Activated T-cell treated with anti-CD3 and anti-CD28 coated beads, Interleukin-2, amount 50 U/mL, for 24 hours (primary cell): ENCODE results near the gene UBE4A.

Source experiments
- DNase-seq: peaks from one replicate; pipeline ENCODE4 v3.0.0-alpha.2; 2020
- H3K27ac Mint-ChIP-seq: 2 replicates; pipeline ENCODE4 v1.8.0; 2020; ENCODE audit warnings: mild to moderate bottlenecking, mixed read lengths
- H3K27me3 Mint-ChIP-seq: 2 replicates; pipeline ENCODE4 v1.8.0; 2020; ENCODE audit warnings: mixed read lengths
- H3K36me3 Mint-ChIP-seq: 2 replicates; pipeline ENCODE4 v1.8.0; 2020; ENCODE audit warnings: low read depth, mixed read lengths
- H3K4me1 Mint-ChIP-seq: 2 replicates; pipeline ENCODE4 v1.8.0; 2020; ENCODE audit warnings: low read depth, mixed read lengths
- H3K4me3 Mint-ChIP-seq: 2 replicates; pipeline ENCODE4 v1.8.0; 2020; ENCODE audit warnings: mild to moderate bottlenecking, moderate library complexity, mixed read lengths
- H3K9me3 Mint-ChIP-seq: 2 replicates; pipeline ENCODE4 v1.8.0; 2020; ENCODE audit warnings: mixed read lengths

The UBE4A gene

GRCh38 chr11:118364956-118365615 is 5.7 kb downstream of the UBE4A start:
- peaks cover 91% of the 10 kb centered on the region for H3K36me3 Mint-ChIP-seq
- no peak for DNase-seq
- H3K4me3 Mint-ChIP-seq = no peak overlapping the region
- peak overlapping the region; percentile 53 for H3K27ac Mint-ChIP-seq
- H3K4me1 Mint-ChIP-seq = peaks cover 43% of the 10 kb centered on the region
- H3K9me3 Mint-ChIP-seq = no peaks in the 10 kb centered on the region
- H3K27me3 Mint-ChIP-seq = no peaks in the 10 kb centered on the region

DNA sequence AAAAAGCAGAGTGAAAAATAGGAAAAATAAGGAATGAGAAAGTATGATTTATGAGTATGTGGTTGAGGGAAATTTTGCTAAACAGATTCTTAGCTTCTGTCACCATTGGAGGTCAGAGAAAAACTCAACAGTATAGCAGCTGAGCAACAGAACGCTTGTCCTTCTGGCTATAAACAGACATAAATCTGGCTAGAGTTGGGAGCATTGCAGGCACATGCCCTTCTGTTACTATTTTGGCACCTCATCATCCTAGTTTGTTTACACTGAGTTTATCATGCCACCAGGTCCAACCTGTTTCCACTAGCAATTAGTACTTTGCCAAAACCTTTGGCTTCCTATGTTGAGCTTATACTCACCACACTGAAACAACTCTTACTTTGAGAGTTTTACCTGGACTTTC is 6.9 kb downstream of the UBE4A start:
- no peak for DNase-seq
- Mint-ChIP-seq H3K36me3 (peaks cover 98% of the 10 kb centered on the region), H3K4me3 (no peak overlapping the region), H3K9me3 (no peaks in the 10 kb centered on the region), H3K4me1 (peaks cover 33% of the 10 kb centered on the region), H3K27ac (peak overlapping the region; percentile 29), H3K27me3 (no peaks in the 10 kb centered on the region)

DNA sequence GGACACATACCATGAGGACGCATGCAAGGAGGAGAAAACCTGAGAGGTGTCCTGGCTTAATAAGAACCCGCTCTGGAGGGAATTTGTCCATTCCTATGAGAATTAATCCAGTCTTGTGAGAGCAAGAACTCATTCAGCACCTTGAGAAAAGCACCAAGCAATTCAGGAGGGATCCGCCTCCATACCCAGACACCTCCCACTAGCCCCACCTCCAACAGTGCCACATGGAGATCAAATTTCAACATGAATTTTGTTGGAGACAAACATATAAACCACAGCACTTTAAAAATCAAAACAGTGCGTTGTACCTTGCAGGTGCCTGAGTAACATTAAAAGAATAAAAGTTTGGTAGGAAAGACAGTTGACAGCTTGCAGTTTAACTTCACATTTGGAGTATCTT is 11.4 kb downstream of the UBE4A start:
- Mint-ChIP-seq H3K36me3 (peaks cover 99% of the 10 kb centered on the region), H3K27ac (no peak overlapping the region), H3K9me3 (no peaks in the 10 kb centered on the region), H3K4me1 (peaks cover 4% of the 10 kb centered on the region), H3K4me3 (no peak overlapping the region), H3K27me3 (no peaks in the 10 kb centered on the region)
- no peak for DNase-seq

GRCh38 chr11:118373263-118373662 is 13.9 kb downstream of the UBE4A start:
- Mint-ChIP-seq H3K27me3 (no peaks in the 10 kb centered on the region), H3K9me3 (no peaks in the 10 kb centered on the region), H3K4me1 (peaks cover 7% of the 10 kb centered on the region), H3K4me3 (no peak overlapping the region), H3K27ac (peak overlapping the region; percentile 69), H3K36me3 (peaks cover 100% of the 10 kb centered on the region)
- no peak for DNase-seq

- H3K27ac Mint-ChIP-seq = peak overlapping the region; percentile 69
- peaks cover 7% of the 10 kb centered on the region for H3K4me1 Mint-ChIP-seq
- no peaks in the 10 kb centered on the region for H3K9me3 Mint-ChIP-seq
- H3K36me3 Mint-ChIP-seq = peaks cover 100% of the 10 kb centered on the region
- no peaks in the 10 kb centered on the region for H3K27me3 Mint-ChIP-seq
- H3K4me3 Mint-ChIP-seq = no peak overlapping the region
- no peak for DNase-seq
These were observed 14.5 kb downstream of the UBE4A start for GRCh38 chr11:118373871-118374270.

DNA sequence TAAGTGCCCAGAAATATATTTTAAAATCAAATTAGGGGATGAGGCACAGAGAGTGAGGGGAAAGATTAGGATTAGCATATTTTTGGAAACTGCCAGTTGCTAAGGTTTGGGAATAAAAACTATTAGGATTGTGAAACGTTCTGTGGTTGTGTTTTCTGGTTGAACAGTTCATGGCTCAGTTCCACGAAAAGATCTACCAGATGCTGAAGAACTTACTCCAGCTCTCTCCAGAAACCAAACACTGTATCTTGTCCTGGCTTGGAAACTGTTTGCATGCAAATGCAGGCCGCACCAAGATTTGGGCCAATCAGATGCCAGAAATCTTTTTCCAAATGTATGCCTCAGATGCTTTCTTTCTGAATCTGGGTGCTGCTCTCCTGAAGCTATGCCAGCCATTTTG is 15.3 kb downstream of the UBE4A start:
- Mint-ChIP-seq H3K36me3 (peaks cover 100% of the 10 kb centered on the region), H3K9me3 (no peaks in the 10 kb centered on the region)

DNA sequence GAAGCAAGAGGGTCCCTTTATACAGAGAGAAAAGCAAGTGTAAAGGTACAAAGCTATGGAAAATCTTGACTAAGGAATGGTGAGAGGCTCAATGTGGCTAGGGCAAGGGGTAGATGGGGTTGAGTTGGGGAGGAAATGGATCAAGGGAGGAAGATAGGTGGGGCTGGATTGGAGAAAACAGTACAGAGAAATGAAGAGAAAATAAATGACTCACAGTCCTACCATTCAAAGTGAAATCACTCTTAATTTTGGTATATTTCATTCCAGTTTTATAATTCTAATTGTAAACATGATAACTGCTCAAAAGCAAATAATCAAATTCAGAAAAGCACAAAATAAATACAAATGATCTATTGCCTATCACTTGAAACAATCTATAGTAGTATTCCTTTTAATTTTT is 16.6 kb downstream of the UBE4A start:
- no peak for DNase-seq
- Mint-ChIP-seq H3K27me3 (no peaks in the 10 kb centered on the region), H3K4me1 (peaks cover 7% of the 10 kb centered on the region), H3K36me3 (peaks cover 98% of the 10 kb centered on the region), H3K4me3 (no peak overlapping the region), H3K27ac (peak overlapping the region; percentile 82), H3K9me3 (no peaks in the 10 kb centered on the region)

More for the DNA sequence above, 15.3 kb downstream of the UBE4A start:
- Mint-ChIP-seq H3K4me3 (no peak overlapping the region), H3K27me3 (no peaks in the 10 kb centered on the region), H3K4me1 (peaks cover 7% of the 10 kb centered on the region), H3K27ac (peak overlapping the region; percentile 69)
- no peak for DNase-seq

- Mint-ChIP-seq H3K9me3 (no peaks in the 10 kb centered on the region), H3K36me3 (peaks cover 98% of the 10 kb centered on the region), H3K4me3 (no peak overlapping the region), H3K4me1 (peaks cover 7% of the 10 kb centered on the region), H3K27ac (peak overlapping the region; percentile 59), H3K27me3 (no peaks in the 10 kb centered on the region)
- no peak for DNase-seq
These were observed 20.1 kb downstream of the UBE4A start for GRCh38 chr11:118379497-118379896.

- H3K9me3 Mint-ChIP-seq = no peaks in the 10 kb centered on the region
- H3K4me3 Mint-ChIP-seq = no peak overlapping the region
- no peak overlapping the region for H3K27ac Mint-ChIP-seq
- H3K27me3 Mint-ChIP-seq = no peaks in the 10 kb centered on the region
- H3K4me1 Mint-ChIP-seq = peaks cover 7% of the 10 kb centered on the region
- DNase-seq = no peak
- H3K36me3 Mint-ChIP-seq = peaks cover 98% of the 10 kb centered on the region
These were observed 21.2 kb downstream of the UBE4A start for GRCh38 chr11:118380571-118380970.

GRCh38 chr11:118382954-118383353 is 23.6 kb downstream of the UBE4A start:
- no peaks in the 10 kb centered on the region for H3K4me1 Mint-ChIP-seq
- no peak for DNase-seq
- H3K4me3 Mint-ChIP-seq = no peak overlapping the region
- peaks cover 98% of the 10 kb centered on the region for H3K36me3 Mint-ChIP-seq
- no peaks in the 10 kb centered on the region for H3K9me3 Mint-ChIP-seq
- H3K27ac Mint-ChIP-seq = peak overlapping the region; percentile 23
- H3K27me3 Mint-ChIP-seq = no peaks in the 10 kb centered on the region

- H3K9me3 Mint-ChIP-seq = no peaks in the 10 kb centered on the region
- H3K36me3 Mint-ChIP-seq = peaks cover 98% of the 10 kb centered on the region
- DNase-seq = no peak
- H3K27me3 Mint-ChIP-seq = no peaks in the 10 kb centered on the region
- H3K4me1 Mint-ChIP-seq = no peaks in the 10 kb centered on the region
- no peak overlapping the region for H3K4me3 Mint-ChIP-seq
- H3K27ac Mint-ChIP-seq = peak overlapping the region; percentile 64
These were observed 24.3 kb downstream of the UBE4A start for GRCh38 chr11:118383657-118384056.

GRCh38 chr11:118396097-118396501 is 36.7 kb downstream of the UBE4A start:
- Mint-ChIP-seq H3K9me3 (no peaks in the 10 kb centered on the region), H3K27me3 (no peaks in the 10 kb centered on the region), H3K4me3 (peak overlapping the region; percentile 6), H3K36me3 (peaks cover 90% of the 10 kb centered on the region), H3K27ac (peak overlapping the region; percentile 92), H3K4me1 (peaks cover 51% of the 10 kb centered on the region)
- DNase-seq = no peak

GRCh38 chr11:118397448-118397847 is 38.0 kb downstream of the UBE4A start:
- Mint-ChIP-seq H3K4me1 (peaks cover 56% of the 10 kb centered on the region), H3K27ac (peak overlapping the region; percentile 99)

GRCh38 chr11:118398791-118399559 is 39.6 kb downstream of the UBE4A start:
- DNase-seq = no peak
- Mint-ChIP-seq H3K4me3 (peak overlapping the region; percentile 95), H3K27ac (peak overlapping the region; percentile 99), H3K27me3 (no peaks in the 10 kb centered on the region), H3K4me1 (peaks cover 66% of the 10 kb centered on the region), H3K9me3 (no peaks in the 10 kb centered on the region), H3K36me3 (peaks cover 87% of the 10 kb centered on the region)

More at GRCh38 chr11:118397448-118397847, 38.0 kb downstream of the UBE4A start:
- Mint-ChIP-seq H3K36me3 (peaks cover 91% of the 10 kb centered on the region), H3K4me3 (no peak overlapping the region), H3K9me3 (no peaks in the 10 kb centered on the region), H3K27me3 (no peaks in the 10 kb centered on the region)
- no peak for DNase-seq
